Measurements from ENCODE around the gene APPL2.
"Not testable (repeated sequence)": the region's sequence is repeated elsewhere in the genome, so short reads cannot be mapped to it uniquely, and the experiment has no call there.

Gene APPL2

DNA sequence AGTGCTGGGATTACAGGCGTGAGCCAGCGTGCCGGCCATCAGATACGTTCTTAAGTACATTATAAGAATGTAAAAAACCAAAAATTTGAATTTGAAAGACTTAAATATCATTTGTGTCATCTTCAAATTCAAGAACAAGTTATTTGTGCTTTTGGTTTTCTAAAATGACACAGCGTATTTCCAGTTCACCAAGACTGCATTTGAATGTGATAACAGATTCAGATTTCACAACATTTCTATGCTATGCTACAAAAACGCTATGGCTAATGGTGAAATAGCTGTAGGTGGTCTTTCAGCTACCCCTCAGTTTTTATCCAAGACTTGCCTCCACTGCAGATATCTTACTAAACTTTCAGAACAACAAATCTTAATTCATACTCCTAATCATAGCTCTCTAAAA lies 46.7 kb downstream of the APPL2 start:
- DNase-seq, result no peak

GRCh38 chr12:105183976-105184375 lies 52.0 kb downstream of the APPL2 start:
- not testable (repeated sequence) for DNase-seq

DNA sequence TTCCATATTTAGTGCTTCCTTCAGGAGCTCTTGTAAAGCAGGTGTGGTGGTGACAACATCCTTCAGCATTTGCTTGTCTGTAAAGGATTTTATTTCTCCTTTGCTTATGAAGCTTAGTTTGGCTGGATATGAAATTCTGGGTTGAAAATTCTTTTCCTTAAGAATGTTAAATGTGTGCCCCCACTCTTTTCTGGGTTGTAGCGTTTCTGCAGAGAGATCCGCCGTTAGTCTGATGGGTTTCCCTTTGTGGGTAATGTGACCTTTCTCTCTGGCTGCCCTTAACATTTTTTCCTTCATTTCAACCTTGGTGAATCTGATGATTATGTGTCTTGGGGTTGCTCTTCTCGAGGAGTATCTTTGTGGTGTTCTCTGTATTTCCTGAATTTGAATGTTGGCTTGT lies 52.6 kb downstream of the APPL2 start:
- DNase-seq, result not testable (repeated sequence)

DNA sequence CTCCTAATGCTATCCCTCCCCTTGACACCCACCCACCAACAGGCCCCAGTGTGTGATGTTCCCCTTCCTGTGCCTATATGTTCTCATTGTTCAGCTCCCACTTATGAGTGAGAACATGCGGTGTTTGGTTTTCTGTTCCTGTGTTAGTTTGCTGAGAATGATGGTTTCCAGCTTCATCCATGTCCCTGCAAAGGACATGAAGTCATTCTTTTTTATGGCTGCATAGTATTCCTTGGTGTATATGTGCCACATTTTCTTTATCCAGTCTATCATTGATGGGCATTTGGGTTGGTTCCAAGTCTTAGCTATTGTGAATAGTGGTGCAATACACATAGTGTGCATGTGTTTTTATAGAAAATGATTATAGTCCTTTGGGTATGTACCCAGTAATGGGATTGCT lies 56.9 kb downstream of the APPL2 start:
- DNase-seq, result not testable (repeated sequence)

DNA sequence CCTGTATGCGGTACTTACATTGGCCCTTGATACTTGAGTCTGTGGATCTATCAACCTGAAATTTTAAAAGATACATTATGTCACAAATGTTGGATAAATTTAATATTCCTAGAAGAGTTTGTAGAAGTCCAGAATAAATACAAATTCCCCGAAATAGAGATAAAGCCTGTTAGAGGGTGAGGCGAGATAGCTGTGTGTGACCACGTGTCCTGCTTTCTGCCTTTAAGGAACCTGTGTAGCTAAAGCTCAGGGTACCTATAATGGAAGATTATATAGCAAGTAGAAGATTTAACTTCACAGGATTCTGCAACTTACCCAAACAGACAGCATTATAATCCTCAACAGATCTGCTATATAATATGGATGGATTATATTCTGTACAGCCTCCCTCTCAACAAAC lies 58.8 kb downstream of the APPL2 start:
- no peak for DNase-seq

DNA sequence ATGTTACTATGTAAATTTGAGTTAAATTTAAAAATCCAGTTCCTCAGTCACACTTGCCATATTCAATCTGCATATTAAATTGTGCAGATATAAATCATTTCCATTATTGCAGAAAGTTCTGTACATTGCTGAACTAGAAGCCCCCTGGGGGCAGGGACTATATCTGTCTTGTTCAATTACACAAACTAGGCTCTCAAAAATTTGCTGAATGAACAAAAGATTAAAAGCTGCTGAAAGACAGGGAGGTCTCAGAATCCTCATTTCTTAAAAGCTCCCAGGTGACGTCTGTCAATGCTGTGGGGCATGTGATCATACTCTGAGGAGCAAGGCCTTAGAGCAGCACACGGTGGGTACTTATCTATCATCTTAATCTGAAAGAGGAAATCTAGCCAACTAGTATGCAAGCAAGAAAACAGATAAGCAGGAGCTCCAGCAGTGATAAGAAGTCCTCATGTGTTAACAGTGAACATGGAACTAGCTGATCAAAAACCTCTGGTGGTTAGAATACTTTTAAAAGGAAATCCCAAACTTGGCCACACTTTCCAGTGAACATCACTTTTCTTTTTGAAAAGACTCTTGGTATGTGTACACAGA lies 60.5 kb downstream of the APPL2 start:
- no peak for DNase-seq

DNA sequence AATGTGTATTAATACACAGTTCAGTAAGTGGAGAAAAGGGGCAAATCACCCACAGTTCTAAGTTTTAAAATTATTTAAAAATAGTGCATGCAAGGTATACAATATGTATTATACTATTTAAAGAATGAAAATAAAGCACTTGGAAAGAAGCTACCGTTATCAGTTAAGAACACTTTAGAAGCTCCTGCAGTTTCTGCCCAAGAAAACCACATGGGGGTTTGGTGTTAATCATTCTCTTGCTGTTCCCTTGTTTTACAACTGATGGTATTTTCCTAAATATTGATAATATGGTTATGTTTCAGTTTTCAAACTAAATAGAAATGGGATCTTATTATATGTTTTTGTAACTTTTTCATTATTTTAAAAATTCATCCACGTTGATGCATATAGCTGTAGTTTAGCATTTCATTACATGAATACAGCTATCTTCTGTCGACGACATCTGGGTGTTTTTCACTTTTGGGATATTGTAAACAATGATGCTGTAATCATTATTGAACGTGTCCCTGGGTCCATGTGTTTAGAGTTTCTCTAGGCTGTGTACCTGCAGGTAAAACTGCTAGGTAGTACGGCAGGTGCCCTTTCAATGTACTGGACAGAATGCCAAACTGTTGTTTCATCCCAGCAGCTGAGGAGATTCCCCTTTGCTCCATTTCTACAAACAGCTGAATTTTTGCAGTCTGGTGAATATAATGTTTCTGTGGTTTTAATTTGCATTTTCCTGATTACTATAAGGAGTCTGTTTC lies 64.1 kb downstream of the APPL2 start:
- DNase-seq, result no peak

DNA sequence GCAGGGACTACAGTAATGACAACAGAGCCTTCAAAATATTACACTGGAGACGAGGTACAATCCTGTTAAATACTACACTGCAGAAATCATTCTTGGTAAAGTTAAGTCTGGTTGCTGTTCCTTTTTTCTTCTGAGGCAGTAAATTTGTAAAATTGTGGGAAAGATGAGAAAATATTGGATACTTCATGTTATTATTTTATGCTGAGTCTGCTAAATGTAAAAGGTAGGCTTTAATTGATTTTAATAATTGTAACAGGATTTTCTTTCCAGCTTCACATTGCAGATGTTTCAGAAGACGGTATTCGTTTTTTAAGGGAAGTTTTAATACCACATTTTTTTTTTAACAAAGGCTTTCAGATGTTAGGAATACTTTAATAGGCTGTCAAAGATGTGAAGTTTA lies 65.8 kb downstream of the APPL2 start:
- DNase-seq, result no peak

GRCh38 chr12:105168006-105168405 lies 68.0 kb downstream of the APPL2 start:
- no peak for DNase-seq

GRCh38 chr12:105167346-105167745 lies 68.6 kb downstream of the APPL2 start:
- DNase-seq, result no peak

DNA sequence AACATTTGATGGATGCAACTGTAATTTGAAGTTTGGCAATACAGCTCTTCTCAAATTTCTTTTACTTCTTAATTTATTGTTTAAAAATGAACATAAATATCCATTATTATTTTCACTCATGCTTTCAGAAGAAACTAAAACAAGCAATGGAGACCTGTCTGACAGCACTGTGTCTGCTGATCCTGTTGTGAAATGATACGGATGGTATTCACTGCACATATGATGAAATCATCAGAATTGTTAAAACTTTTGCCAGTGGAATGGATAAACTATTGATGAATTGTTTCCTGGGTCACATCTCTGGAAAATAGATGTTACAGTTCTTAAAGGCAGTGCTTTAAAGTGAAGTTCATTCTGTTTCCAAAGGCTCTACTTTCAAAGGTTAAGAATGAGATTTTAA lies 69.2 kb downstream of the APPL2 start:
- DNase-seq, result no peak

GRCh38 chr12:105164068-105164467 lies 71.9 kb downstream of the APPL2 start:
- peak; percentile 40 for DNase-seq

DNA sequence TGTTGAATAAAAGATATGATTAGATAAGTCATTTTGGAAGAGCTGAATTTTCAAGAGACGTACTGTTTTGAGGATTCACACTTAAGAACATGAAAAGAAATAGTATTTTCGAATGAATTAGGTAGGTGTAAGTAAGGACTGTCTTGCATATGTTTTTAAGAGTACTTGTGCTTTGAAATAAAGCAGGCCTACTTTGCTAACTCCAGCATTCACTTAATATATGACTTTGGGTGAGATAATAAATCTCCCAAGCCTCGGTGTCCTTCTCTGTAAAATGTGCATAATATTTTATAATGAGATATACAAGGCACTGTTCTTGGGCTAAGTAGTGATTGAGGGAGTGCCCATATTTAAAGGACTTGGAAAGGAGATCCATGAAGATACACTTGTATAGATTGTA lies 73.8 kb downstream of the APPL2 start:
- DNase-seq, result no peak

GRCh38 chr12:105158876-105159275 lies 77.1 kb downstream of the APPL2 start:
- no peak for DNase-seq

DNA sequence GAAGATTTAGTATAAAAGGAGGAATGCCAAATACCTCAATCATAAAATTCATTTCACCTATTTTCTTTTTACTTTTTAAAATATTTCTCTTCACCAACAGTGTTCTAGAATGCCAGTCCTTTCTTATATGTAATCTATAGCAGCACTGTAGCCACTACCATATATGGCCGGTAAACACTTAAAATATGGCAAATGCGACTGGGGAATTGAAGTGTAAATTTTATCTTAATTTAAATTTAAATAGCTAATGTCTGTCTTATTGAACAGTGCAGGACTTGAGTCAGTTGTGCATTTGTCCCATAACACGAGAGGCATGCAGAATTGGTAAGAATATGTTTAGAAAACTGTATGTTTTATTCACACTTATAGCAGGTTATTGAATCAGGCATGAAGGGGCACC lies 78.4 kb downstream of the APPL2 start:
- DNase-seq, result no peak

DNA sequence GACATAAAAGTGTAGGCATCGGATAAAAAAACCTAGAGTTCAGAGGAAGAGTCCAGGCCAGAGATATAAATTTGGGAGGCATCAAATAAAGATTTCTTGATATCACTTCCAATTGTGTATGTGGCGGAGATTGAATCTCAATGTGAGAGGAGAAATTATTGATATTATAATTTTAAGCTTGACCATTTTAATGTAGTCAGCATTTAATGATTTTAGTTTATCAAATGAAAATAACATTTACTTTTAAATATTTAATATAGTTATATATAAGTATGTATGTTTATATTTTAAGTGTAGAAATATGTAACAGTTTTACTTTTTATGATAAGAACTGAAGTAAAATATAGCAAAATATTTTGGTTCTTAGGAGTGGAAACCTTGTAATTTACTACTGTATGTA lies 79.7 kb downstream of the APPL2 start:
- no peak for DNase-seq

DNA sequence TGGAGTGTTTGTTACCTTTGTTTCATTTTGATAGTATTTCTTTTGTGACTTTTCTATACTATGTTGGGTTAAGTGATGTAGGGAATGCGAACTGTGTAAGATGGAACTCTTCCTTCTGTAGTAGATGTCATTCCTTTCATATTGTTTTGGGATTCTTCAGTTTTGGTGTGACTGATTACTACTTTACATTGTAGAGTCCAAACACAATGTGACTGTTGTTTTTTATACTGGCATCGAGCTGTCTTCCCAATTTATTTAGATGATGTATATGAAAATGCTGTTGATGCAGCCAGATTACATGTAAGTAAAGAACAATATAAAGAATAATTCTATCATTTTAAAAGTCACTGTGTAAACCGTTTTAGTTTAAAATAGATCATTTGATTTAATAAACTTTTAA lies 93.7 kb downstream of the APPL2 start:
- no peak for DNase-seq

DNA sequence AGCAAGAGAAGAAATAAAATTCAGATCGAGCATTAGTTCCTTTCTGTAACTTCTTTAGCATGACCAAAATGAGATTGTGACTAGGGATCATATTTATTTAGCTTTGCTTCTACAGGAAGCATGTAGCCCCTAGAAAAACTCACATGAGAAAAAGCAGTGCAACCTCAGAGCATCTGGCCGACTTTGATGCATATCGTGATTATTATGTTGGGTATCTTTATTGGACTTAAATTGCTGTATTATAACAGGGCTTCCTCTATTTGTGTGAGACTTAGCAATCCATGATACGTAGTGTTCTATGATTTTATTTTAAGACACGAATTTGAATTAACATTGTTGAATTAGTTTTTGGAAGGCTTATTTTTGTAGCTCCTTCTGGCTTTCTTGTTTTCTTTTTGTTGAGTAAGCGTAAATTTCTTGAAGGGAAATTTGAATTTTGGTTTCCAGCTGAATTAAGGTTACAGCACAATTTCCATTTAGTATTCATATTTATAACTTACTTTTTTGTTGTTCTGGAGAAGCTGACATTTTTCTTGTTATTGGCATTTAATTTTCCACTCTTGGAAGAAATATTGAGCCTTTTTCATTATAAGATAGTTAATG lies 94.6 kb downstream of the APPL2 start:
- no peak for DNase-seq

GRCh38 chr12:105138248-105138647 lies 97.7 kb downstream of the APPL2 start:
- no peak for DNase-seq

All from DMS53 (cell line).